ENCODE measurements around the gene AHSA1.

Gene AHSA1

GRCh38 chr14:77474479-77475177 is 16.7 kb downstream of the AHSA1 start:
- DNase-seq = no peak

GRCh38 chr14:77475432-77476115 is 17.7 kb downstream of the AHSA1 start:
- no peak for DNase-seq

- no peak for DNase-seq
These were observed 20.1 kb downstream of the AHSA1 start for GRCh38 chr14:77478029-77478428.

- no peak for DNase-seq
These were observed 20.9 kb downstream of the AHSA1 start for GRCh38 chr14:77478796-77479195.

DNA sequence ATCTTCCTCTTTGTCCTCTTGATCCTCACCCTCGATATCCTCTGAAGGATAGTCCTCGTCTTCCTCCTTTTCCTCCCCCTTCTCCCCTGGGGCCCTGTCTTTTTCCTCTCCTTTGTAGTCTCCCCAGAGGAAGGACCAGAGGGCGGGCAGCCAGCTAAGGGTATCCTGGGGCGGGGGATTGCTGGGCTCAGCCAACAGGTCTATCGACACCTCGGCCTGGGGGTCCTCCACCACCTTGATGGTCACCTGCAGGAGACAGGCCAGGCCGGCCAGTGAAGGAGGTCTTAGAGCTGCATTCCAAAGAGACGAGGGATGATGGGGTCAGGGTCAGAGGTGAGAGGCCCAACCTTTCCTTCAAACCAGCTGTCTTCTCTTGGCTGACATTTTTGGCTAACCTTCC is 24.5 kb downstream of the AHSA1 start:
- no peak for DNase-seq

DNA sequence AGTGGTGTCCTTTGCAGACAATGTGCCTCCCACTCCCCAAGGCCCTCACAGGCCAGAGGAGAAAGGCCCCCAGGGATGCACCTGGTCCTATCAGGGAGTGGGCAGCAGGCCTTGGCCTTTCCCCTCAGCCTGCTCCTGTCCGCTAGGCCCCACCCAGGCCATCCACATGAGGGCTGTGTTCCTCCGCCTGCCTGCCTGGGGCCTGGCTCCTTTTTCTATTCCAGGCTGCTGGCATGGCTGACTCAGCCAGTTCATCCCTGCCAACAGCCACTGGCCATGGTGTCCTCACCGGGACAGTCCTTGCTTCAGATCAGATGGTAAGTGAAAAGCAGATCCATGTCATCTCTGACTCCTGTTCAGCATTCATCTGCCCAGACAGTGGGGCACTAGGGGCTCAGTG is 27.4 kb downstream of the AHSA1 start:
- DNase-seq = no peak

- no peak for DNase-seq
These were observed 28.2 kb downstream of the AHSA1 start for GRCh38 chr14:77485901-77486678.

DNA sequence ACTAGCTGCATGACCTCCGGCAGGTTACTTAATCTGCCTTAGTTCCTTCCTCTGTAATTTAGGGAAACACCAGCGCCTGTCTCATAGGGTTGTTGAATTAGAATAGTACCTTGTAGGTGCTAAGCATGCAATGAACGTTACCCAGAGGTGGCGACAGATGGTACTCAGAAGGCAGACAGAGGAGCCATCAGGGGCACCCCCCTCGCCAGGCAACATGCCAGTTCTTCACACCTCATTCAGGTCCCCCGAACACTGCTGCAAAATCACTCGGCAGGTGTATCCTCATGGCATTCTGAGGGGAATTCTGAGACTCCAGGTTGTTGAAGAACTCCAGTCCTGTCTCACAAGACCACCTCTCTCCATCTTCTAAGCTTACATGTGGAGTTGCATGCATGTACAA is 30.7 kb downstream of the AHSA1 start:
- no peak for DNase-seq

- DNase-seq = no peak
These were observed 31.1 kb downstream of the AHSA1 start for GRCh38 chr14:77489041-77489440.

GRCh38 chr14:77490347-77490986 is 32.6 kb downstream of the AHSA1 start:
- DNase-seq = no peak

DNA sequence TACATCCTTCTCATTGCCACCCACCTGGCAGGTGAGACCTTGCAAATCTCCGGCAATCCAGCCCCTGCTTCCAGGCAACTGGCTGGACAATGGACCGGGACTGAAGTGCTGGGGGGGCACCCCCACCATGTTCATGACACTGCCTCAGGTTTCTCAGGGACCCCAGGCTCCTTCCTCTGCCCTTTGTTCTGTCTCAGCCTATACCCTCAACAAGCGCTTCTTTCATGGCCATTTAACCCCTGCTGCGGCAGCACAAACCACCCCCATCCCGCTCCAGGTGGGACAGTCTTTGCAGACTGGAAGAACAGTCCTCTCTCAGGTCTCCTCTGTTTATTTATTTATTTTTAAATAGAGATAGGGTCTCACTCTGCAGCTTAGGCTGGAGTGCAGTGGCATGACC is 33.2 kb downstream of the AHSA1 start:
- DNase-seq = no peak

DNA sequence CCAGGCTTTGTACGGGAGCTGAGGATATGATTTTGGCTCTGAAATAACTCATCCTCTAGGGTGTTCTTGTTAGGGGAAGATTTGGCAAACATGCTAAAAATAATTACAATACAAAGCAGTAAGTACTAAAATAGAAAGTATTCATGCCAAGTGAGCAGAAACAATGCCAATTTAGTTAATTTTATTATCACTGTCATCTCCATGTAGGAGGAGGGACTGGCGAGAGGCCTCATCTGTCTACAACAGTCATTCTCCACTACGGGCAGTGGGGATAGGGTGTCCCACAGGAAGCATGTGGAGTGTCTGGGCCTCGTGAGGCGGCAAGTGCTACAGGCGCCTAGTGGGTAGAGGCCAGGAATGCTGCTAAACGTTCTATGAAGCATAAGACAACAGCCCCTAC is 37.4 kb downstream of the AHSA1 start:
- no peak for DNase-seq

DNA sequence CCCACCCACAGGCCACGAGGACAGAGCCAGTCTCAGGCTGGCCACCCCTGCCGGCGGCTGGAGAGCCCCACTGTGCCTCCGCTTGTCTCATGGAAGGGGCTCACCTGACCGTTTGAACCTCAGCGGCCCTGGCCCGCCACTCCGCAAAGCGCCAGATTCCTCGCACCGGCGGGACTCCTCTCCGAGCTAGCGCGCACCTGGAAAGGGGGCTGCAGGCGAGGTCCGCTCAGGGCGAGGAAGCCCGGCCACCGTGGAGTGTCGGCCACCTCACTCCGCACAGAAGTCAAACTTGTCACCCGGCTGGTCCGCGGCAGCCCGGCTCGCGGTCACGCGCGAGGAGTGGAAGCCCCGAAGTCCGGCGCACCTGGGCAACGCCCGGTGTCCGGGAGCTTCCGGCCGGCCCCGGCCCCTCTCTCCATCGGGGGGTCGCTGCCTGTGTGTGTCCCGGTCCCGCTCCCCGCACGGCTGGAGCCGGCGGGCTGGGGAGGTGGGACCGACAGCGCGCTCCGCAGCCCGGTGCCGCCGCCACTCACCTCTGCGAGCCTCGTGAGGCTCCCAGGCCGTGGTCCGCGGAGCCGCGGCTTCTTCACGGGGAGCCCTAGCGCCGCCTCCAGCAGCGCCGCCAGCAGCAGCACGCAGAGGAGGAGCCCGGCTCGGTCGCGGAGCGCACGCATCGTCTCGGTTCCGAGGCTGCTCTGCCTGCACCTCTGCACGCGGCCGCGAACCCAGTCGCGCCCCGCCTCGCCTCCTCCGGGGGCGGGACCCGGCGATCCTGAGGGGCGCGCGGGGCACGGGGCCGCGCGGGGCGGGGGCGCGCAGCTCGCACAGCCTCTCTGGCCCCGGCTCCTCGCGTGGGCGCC is 40.5 kb downstream of the AHSA1 start, which contains the start of gene ISM2:
Gene ISM2 (minus strand): TSS at position 697 of the 860 bp plus-strand sequence. CDS start 23 bp downstream, at position 674.
- DNase-seq = peak; percentile 38

DNA sequence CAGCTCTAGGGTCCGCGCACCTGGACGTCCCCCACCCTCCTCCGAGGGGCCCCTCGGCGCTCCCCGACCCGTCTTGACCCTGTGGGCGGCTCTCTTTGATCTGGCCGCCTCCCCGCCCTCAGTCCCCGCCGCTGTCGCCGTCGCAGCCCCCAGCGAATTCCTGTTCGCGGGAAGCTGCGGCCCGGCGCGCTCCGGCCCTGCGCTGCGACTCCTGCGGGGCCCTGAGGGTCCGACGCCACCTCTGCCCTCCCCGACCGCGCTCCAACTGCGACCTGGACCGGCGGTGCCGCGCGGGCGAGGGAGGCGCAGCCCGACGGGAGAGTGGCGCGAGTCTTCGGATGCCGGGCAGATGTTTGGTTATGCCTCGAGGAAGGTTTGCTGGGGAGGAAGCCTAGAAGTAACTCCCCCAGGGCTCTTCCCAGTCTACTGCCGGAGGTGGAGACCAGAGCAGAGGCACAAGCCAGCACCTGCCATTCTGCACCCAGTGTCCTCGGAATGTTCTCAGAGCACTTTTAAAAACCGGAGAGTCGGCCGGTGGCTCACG is 41.2 kb downstream of the AHSA1 start:
- no peak for DNase-seq

GRCh38 chr14:77502109-77502782 is 44.4 kb downstream of the AHSA1 start:
- DNase-seq = no peak

DNA sequence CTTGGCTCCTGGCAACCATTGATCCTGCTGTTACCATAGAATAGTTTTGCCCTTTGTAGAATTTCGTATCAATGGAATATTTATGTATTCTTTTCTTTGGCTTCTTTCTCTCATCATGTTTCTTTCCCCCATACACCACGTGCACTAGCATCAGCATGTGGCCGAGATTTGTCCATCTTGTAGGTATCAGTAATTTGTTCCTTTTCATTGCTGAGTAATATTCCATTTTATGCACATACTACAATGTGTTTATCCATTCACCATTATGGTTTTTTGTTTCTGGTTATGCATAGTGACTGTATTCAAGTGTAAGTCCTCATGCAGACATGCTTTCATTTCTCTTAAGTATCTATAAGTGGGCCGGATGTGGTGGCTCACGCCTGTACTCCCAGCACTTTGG is 45.2 kb downstream of the AHSA1 start:
- DNase-seq = no peak

- no peak for DNase-seq
These were observed 47.1 kb downstream of the AHSA1 start for GRCh38 chr14:77505031-77505430.

GRCh38 chr14:77507762-77508161 is 49.9 kb downstream of the AHSA1 start:
- no peak for DNase-seq

GRCh38 chr14:77508249-77508648 is 50.4 kb downstream of the AHSA1 start:
- DNase-seq = no peak

- no peak for DNase-seq
These were observed 51.0 kb downstream of the AHSA1 start for GRCh38 chr14:77508876-77509275.

- no peak for DNase-seq
These were observed 51.5 kb downstream of the AHSA1 start for GRCh38 chr14:77509366-77509765.
